GM23338 (cell line): Measurements from ENCODE around the gene COQ10A. TPM values are rescaled to one million over a fixed set of nuclear protein-coding genes. Genes with fewer than 3 reads are reported as not detected.

Experiments
- ATAC-seq: fragments of 200-7000 bp; cut with Tn5 transposase; 3 replicates; pipeline ENCODE4 v1.9.1; 2020
- DNase-seq: peaks from one replicate; pipeline ENCODE4 v3.0.0-alpha.2; 2015; ENCODE audit warnings: low spot score
- H2AFZ ChIP-seq: fragments of 200-600 bp; sonication (generic); 2 replicates; pipeline ENCODE4 v1.8.0; 2016; ENCODE audit warnings: antibody characterized with exemption, mild to moderate bottlenecking, moderate library complexity
- H3F3A ChIP-seq: fragments of 200-600 bp; sonication (generic); replicated peaks from 2 replicates; pipeline ENCODE4 v1.8.0; 2017; ENCODE audit warnings: antibody characterized with exemption, mixed run types, low read depth
- H3K27ac ChIP-seq: fragments of 200-600 bp; sonication (generic); 2 replicates; pipeline ENCODE4 v1.6.1; 2016; ENCODE audit warnings: low read depth
- H3K27me3 ChIP-seq: fragments of 200-600 bp; sonication (generic); 2 replicates; pipeline ENCODE4 v1.8.0; 2016; ENCODE audit warnings: mild to moderate bottlenecking, mixed run types, moderate library complexity; ENCODE audit not compliant: insufficient read depth
- H3K36me3 ChIP-seq: fragments of 200-600 bp; sonication (generic); 2 replicates; pipeline ENCODE4 v1.8.0; 2016; ENCODE audit warnings: mild to moderate bottlenecking; ENCODE audit not compliant: insufficient read depth
- H3K4me1 ChIP-seq: fragments of 200-600 bp; sonication (generic); 2 replicates; pipeline ENCODE4 v1.8.0; 2016; ENCODE audit warnings: mild to moderate bottlenecking, moderate library complexity; ENCODE audit not compliant: insufficient read depth
- H3K4me2 ChIP-seq: fragments of 200-600 bp; sonication (generic); 2 replicates; pipeline ENCODE4 v1.7.1; 2017; ENCODE audit warnings: mixed run types
- H3K4me3 ChIP-seq: fragments of 200-600 bp; sonication (generic); 2 replicates; pipeline ENCODE4 v1.6.1; 2016; ENCODE audit warnings: mixed run types
- H3K79me2 ChIP-seq: fragments of 200-600 bp; sonication (generic); replicated peaks from 2 replicates; pipeline ENCODE4 v1.8.0; 2017; ENCODE audit warnings: mild to moderate bottlenecking; ENCODE audit not compliant: insufficient read depth
- H3K9me2 ChIP-seq: fragments of 200-600 bp; sonication (generic); 2 replicates; pipeline ENCODE4 v1.8.0; 2017; ENCODE audit not compliant: insufficient read depth
- H4K20me1 ChIP-seq: fragments of 200-600 bp; sonication (generic); replicated peaks from 2 replicates; pipeline ENCODE4 v1.8.0; 2017; ENCODE audit warnings: mild to moderate bottlenecking; ENCODE audit not compliant: insufficient read depth
- H3K27ac Mint-ChIP-seq: 2 replicates; pipeline ENCODE4 v1.8.0; 2020; ENCODE audit warnings: inconsistent platforms, mild to moderate bottlenecking, moderate library complexity, mixed read lengths
- H3K27me3 Mint-ChIP-seq: 3 replicates; pipeline ENCODE4 v1.8.0; 2022; ENCODE audit warnings: low read depth, mild to moderate bottlenecking, moderate library complexity, mixed read lengths, inconsistent platforms; ENCODE audit not compliant: insufficient read depth, poor library complexity
- H3K36me3 Mint-ChIP-seq: 3 replicates; pipeline ENCODE4 v1.8.0; 2021; ENCODE audit warnings: low read depth, mild to moderate bottlenecking, inconsistent platforms, moderate library complexity, mixed read lengths
- H3K4me1 Mint-ChIP-seq: 3 replicates; pipeline ENCODE4 v1.8.0; 2020; ENCODE audit warnings: mild to moderate bottlenecking, inconsistent platforms, mixed read lengths
- H3K4me3 Mint-ChIP-seq: 3 replicates; pipeline ENCODE4 v1.8.0; 2021; ENCODE audit warnings: moderate library complexity, mild to moderate bottlenecking, inconsistent platforms, mixed read lengths
- H3K9me3 Mint-ChIP-seq: 3 replicates; pipeline ENCODE4 v1.8.0; 2020; ENCODE audit warnings: moderate library complexity, mild to moderate bottlenecking, inconsistent platforms, mixed read lengths
- CREB1 ChIP-seq: fragments of 250-450 bp; sonication (Bioruptor Pico); IDR thresholded peaks from 2 replicates; pipeline ENCODE4 v1.5.0; 2020; ENCODE audit warnings: low read depth, mild to moderate bottlenecking, moderate library complexity
- EZH2 ChIP-seq: fragments of 200-600 bp; sonication (generic); IDR thresholded peaks from one replicate; pipeline ENCODE4 v1.8.0; 2017; ENCODE audit warnings: antibody characterized with exemption, mild to moderate bottlenecking, low read depth; ENCODE audit not compliant: unreplicated experiment
- EZH2phosphoT487 ChIP-seq: fragments of 200-600 bp; sonication (generic); IDR thresholded peaks from one replicate; pipeline ENCODE4 v1.8.1; 2018; ENCODE audit warnings: antibody characterized with exemption; ENCODE audit not compliant: unreplicated experiment
- JUNB ChIP-seq: IDR thresholded peaks from one replicate; pipeline ENCODE4 v1.6.1; 2016; ENCODE audit warnings: antibody characterized with exemption; ENCODE audit not compliant: unreplicated experiment
- POLR2AphosphoS5 ChIP-seq: IDR thresholded peaks from 2 replicates; pipeline ENCODE4 v1.6.1; 2016; ENCODE audit warnings: antibody characterized with exemption, low read depth
- REST ChIP-seq: IDR thresholded peaks from one replicate; pipeline ENCODE4 v1.6.1; 2018; ENCODE audit warnings: antibody characterized with exemption; ENCODE audit not compliant: unreplicated experiment
- STAT1 ChIP-seq: IDR thresholded peaks from one replicate; pipeline ENCODE4 v1.6.1; 2016; ENCODE audit warnings: antibody characterized with exemption; ENCODE audit not compliant: unreplicated experiment
- ZNF114 ChIP-seq: fragments of 250-450 bp; sonication (Bioruptor Pico); IDR thresholded peaks from 2 replicates; pipeline ENCODE4 v1.5.0; 2020; ENCODE audit warnings: mild to moderate bottlenecking, moderate library complexity
- ZNF331 ChIP-seq: fragments of 250-450 bp; sonication (Bioruptor Pico); IDR thresholded peaks from 2 replicates; pipeline ENCODE4 v1.5.0; 2020; ENCODE audit warnings: low read depth, mild to moderate bottlenecking, moderate library complexity
- polyA plus RNA-seq: library from polyadenylated mRNA; unstranded; fragments of >200 nt; fragmentation: Nextera tagmentation; extraction: Ambion mirVana; gene quantifications from 2 replicates; pipeline ENCODE4 v1.2.1, GENCODE V29; 2016
- total RNA-seq: library from RNA; depleted of rRNA; stranded (reverse); fragments of >200 nt; shearing (Covaris generic); gene quantifications from 2 replicates; pipeline ENCODE4 v1.2.3, GENCODE V29; 2014
- TF ChIP-seq, protein P1 (sequence below): IDR thresholded peaks from 2 replicates; pipeline ENCODE4 v1.6.1; 2016; ENCODE audit warnings: antibody characterized with exemption
- TF ChIP-seq, protein P2 (sequence below), 2 experiments: fragments of 200-600 bp in 1 of 2; sonication (generic) in 1 of 2; conservative IDR thresholded peaks; 2 replicates each; pipeline versions ENCODE4 v1.5.1 to v1.6.1; 2016 to 2017; ENCODE audit warnings: antibody characterized with exemption in 2 of 2, low read depth in 2 of 2, mild to moderate bottlenecking in 2 of 2, moderate library complexity in 1 of 2

COQ10A gene
- total and polyA plus RNA-seq, 2 experiments from 2014 or later: 12.8 to 15.2 TPM

- H4K20me1 ChIP-seq: no peaks in the 10 kb centered on the region
- no peak for ATAC-seq
- no peak overlapping the region for H3K27ac Mint-ChIP-seq
These were observed 41.8 kb upstream of the COQ10A start for GRCh38 chr12:56224954-56225353.

DNA sequence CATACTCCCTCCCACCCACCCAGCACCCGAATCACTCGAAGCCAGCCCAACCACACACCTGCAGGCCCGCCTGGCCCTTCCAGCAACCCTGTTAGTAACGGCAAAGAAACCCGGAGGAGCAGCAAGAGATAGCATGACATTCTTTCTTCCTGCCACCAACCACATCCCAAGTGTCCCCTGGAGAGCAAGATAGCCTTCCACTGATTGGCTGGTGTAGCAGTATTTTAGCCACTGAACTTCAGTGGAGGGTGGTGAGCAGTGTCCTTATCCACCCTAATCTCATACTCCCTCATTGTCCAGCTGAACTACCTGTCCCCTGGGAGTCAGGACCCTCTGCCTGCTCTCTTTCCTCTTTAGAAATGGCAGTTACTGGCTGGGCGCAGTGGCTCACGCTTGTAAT is 37.7 kb upstream of the COQ10A start:
- H3K4me1 Mint-ChIP-seq: peaks cover 21% of the 10 kb centered on the region
- H3K4me2 ChIP-seq: no peak overlapping the region
- peaks cover 8% of the 10 kb centered on the region for H3K4me1 ChIP-seq
- no peaks in the 10 kb centered on the region for H3K79me2 ChIP-seq
- ATAC-seq (no peak), DNase-seq (no peak)
- no peak overlapping the region for H2AFZ ChIP-seq
- H3K27ac ChIP-seq: no peak overlapping the region
- no peaks in the 10 kb centered on the region for H4K20me1 ChIP-seq
- no peaks in the 10 kb centered on the region for H3K9me2 ChIP-seq
- H3K4me3 Mint-ChIP-seq: no peak overlapping the region
- H3K4me3 ChIP-seq: no peak overlapping the region
- H3F3A ChIP-seq: 0 out of 2 replicates have a peak, but pooled peaks cover 3% of the 10 kb centered on the region
- peaks cover 5% of the 10 kb centered on the region; the same call in 1 of the 2 replicates for H3K27me3 ChIP-seq
- peaks cover 8% of the 10 kb centered on the region; the same call in 1 of the 3 replicates for H3K36me3 Mint-ChIP-seq
- H3K36me3 ChIP-seq: no peaks in the 10 kb centered on the region
- H3K27me3 Mint-ChIP-seq: no peaks in the 10 kb centered on the region
- H3K9me3 Mint-ChIP-seq: no peaks in the 10 kb centered on the region
- H3K27ac Mint-ChIP-seq: no peak overlapping the region
- TF ChIP-seq ZNF331: no peak
- TF ChIP-seq, protein P1, sequence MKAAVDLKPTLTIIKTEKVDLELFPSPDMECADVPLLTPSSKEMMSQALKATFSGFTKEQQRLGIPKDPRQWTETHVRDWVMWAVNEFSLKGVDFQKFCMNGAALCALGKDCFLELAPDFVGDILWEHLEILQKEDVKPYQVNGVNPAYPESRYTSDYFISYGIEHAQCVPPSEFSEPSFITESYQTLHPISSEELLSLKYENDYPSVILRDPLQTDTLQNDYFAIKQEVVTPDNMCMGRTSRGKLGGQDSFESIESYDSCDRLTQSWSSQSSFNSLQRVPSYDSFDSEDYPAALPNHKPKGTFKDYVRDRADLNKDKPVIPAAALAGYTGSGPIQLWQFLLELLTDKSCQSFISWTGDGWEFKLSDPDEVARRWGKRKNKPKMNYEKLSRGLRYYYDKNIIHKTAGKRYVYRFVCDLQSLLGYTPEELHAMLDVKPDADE: no peak
- no peak for TF ChIP-seq EZH2
- no peak for TF ChIP-seq ZNF114 (CRISPR knock-in tag)
- TF ChIP-seq EZH2phosphoT487: no peak
- no peak for TF ChIP-seq REST
- no peak for TF ChIP-seq CREB1 (CRISPR knock-in tag)
- TF ChIP-seq, protein P2, sequence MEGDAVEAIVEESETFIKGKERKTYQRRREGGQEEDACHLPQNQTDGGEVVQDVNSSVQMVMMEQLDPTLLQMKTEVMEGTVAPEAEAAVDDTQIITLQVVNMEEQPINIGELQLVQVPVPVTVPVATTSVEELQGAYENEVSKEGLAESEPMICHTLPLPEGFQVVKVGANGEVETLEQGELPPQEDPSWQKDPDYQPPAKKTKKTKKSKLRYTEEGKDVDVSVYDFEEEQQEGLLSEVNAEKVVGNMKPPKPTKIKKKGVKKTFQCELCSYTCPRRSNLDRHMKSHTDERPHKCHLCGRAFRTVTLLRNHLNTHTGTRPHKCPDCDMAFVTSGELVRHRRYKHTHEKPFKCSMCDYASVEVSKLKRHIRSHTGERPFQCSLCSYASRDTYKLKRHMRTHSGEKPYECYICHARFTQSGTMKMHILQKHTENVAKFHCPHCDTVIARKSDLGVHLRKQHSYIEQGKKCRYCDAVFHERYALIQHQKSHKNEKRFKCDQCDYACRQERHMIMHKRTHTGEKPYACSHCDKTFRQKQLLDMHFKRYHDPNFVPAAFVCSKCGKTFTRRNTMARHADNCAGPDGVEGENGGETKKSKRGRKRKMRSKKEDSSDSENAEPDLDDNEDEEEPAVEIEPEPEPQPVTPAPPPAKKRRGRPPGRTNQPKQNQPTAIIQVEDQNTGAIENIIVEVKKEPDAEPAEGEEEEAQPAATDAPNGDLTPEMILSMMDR (conservative IDR thresholded peaks at IDR 0.05; ENCODE audit: low read depth in 2 of 2): no peak
- no peak for TF ChIP-seq POLR2AphosphoS5

More at GRCh38 chr12:56224954-56225353, 41.8 kb upstream of the COQ10A start:
- DNase-seq: no peak
- TF ChIP-seq STAT1 (no peak), REST (peak; percentile 71), JUNB (no peak), ZNF114 (CRISPR knock-in tag) (no peak)
- no peaks in the 10 kb centered on the region for H3K9me2 ChIP-seq
- Mint-ChIP-seq H3K9me3 (no peaks in the 10 kb centered on the region), H3K4me1 (peaks cover 35% of the 10 kb centered on the region), H3K36me3 (peaks cover 12% of the 10 kb centered on the region; the same call in 2 of the 3 replicates), H3K27me3 (peaks cover 5% of the 10 kb centered on the region), H3K4me3 (peak overlapping the region; percentile 93)
- H3F3A ChIP-seq: peaks cover 20% of the 10 kb centered on the region; the same call in 1 of the 2 replicates
- peak overlapping the region; percentile 68 for H3K4me3 ChIP-seq
- peaks cover 13% of the 10 kb centered on the region for H3K79me2 ChIP-seq
- H3K27me3 ChIP-seq: no peaks in the 10 kb centered on the region
- H3K4me2 ChIP-seq: peak overlapping the region; percentile 93
- H3K27ac ChIP-seq: no peak overlapping the region
- peak overlapping the region; percentile 86; the same call in 1 of the 2 replicates for H2AFZ ChIP-seq
- peaks cover 30% of the 10 kb centered on the region for H3K4me1 ChIP-seq
- H3K36me3 ChIP-seq: no peaks in the 10 kb centered on the region
